Measurements from ENCODE around the gene DEFB121. TPM values are rescaled to one million over a fixed set of nuclear protein-coding genes. Genes with fewer than 3 reads are reported as not detected.
"Not testable (repeated sequence)": the region's sequence is repeated elsewhere in the genome, so short reads cannot be mapped to it uniquely, and the experiment has no call there.

Gene DEFB121
- polyA plus RNA-seq, 2 of the 4 experiments (the other 2 are of a cell fraction): not detected

DNA sequence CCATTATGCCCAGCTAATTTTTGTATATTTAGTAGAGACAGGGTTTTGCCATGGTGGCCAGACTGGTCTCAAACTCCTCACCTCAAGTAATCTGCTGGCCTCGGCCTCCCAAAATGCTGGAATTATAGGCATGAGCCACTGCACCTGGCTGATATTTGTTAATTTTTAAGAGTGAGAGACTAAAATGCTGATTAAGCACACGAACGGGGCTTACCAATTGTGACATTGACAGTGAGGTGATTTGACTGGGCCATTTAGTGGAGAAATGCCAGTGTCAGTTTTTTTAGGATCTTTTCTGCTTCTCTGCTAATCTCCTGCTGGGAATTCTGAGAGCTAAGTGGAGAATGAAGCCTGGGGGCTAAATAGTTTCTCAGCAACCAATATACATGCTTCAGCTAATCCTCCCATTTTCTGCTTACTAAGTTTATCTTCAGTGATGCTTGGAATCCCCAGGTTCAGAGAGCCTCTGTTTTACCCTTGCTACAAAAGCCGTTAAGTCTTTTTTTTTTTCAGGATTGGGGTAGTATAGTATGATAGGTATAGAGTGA lies 24.6 kb upstream of the DEFB121 start:
- Histone ChIP-seq H3K4me1 (no peaks in the 10 kb centered on the region), H3K9me3 (no peaks in the 10 kb centered on the region; the same call in 2 of the 3 replicates), H3K27ac (no peak overlapping the region), H3K4me2 (no peak overlapping the region), H3K4me3 (no peak overlapping the region)
- 3% methylated on average over 4 of the region's 4 CpGs for WGBS (ENCODE audit: missing lambda C conversion rate)
- ChIA-PET CTCF (interaction anchor here (0.7 kb wide), 1 partner anchor 189 kb away, joined by 4 read pairs; no protein-coding TSS in a partner anchor), POLR2A (no interaction called here)
- FAIRE-seq (no peak), DNase-seq (ENCODE audit: low read depth in 1 of 2, low spot score in 1 of 2) (no peak), ATAC-seq (no peak; a peak in 1 of 6 replicates)
- TF ChIP-seq EHF (CRISPR knock-in tag; IDR thresholded peaks at IDR 0.05) (no peak), MAFK (IDR thresholded peaks at IDR 0.05; ENCODE audit: partially characterized antibody) (peak; percentile 82), HOXA7 (CRISPR knock-in tag; IDR thresholded peaks at IDR 0.05) (no peak)

DNA sequence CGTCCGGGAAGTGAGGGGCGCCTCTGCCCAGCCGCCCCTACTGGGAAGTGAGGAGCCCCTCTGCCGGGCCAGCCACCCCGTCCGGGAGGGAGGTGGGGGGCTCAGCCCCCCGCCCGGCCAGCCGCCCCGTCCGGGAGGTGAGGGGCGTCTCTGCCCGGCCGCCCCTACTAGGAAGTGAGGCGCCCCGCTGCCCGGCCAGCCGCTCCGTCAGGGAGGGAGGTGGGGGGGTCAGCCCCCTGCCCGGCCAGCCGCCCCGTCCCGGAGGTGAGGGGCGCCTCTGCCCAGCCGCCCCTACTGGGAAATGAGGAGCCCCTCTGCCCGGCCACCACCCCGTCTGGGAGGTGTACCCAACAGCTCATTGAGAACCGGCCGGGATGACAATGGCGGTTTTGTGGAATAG lies 21.6 kb upstream of the DEFB121 start:
- H3K9me3 ChIP-seq; ATAC-seq; FAIRE-seq; CTCF ChIA-PET; DNase-seq (ENCODE audit: low read depth in 1 of 2, low spot score in 1 of 2); POLR2A ChIA-PET; H3K27ac ChIP-seq; H3K4me1 ChIP-seq; H3K4me2 ChIP-seq; H3K4me3 ChIP-seq: not testable (repeated sequence)
- 43% methylated on average over 7 of the region's 31 CpGs for WGBS (ENCODE audit: missing lambda C conversion rate)

DNA sequence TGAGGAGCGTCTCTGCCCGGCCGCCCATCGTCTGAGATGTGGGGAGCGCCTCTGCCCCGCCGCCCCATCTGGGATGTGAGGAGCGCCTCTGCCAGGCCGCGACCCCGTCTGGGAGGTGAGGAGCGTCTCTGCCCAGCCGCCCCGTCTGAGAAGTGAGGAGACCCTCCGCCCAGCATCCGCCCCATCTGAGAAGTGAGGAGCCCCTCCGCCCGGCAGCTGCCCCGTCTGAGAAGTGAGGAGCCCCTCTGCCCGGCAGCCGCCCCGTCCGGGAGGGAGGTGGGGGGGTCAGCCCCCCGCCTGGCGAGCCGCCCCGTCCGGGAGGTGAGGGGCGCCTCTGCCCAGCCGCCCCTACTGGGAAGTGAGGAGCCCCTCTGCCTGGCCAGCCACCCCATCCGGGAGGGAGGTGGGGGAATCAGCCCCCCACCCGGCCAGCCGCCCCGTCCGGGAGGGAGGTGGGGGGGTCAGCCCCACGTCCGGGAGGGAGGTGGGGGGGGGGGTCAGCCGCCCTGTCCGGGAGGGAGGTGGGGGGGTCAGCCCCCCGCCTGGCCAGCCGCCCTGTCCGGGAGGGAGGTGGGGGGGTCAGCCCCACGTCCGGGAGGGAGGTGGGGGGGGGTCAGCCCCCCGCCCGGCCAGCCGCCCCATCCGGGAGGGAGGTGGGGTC lies 21.0 kb upstream of the DEFB121 start:
- DNase-seq (ENCODE audit: low read depth in 1 of 2, low spot score in 1 of 2); H3K4me1 ChIP-seq; H3K4me3 ChIP-seq; H3K9me3 ChIP-seq; FAIRE-seq; H3K4me2 ChIP-seq; ATAC-seq; POLR2A ChIA-PET; CTCF ChIA-PET; H3K27ac ChIP-seq: not testable (repeated sequence)
- WGBS (ENCODE audit: missing lambda C conversion rate): 67% methylated on average over 3 of the region's 48 CpGs

DNA sequence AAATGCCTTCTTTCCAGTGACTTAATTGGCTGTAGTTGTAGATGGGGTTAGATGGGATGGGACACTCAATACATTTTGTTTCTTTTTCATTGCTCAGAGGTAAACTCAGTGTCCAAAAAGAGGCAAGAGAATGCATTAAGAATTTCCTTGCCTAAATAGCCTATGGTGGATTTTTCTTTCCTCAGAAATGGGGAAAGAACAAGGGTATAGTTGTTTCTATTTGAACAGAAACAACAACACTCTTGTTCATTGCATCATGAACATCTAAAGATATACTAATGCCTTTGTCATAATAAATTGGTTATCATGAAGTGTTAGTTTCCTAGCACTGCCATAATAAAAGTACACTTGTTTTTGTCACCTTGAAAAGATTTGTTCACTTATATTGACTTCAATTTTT lies 19.8 kb upstream of the DEFB121 start:
- Histone ChIP-seq H3K9me3 (no peaks in the 10 kb centered on the region), H3K4me1 (no peaks in the 10 kb centered on the region), H3K4me3 (no peak overlapping the region), H3K27ac (no peak overlapping the region), H3K4me2 (no peak overlapping the region)
- CTCF ChIA-PET: interaction anchor here (3.7 kb wide), 1 partner anchor 12 kb away, joined by 20 read pairs; no protein-coding TSS in a partner anchor
- FAIRE-seq: no peak
- TF ChIP-seq RFX5 (IDR thresholded peaks at IDR 0.05): no peak
- TF ChIP-seq MYC (IDR thresholded peaks at IDR 0.05; ENCODE audit: borderline replicate concordance, low read length): no peak
- TF ChIP-seq ZSCAN20 (CRISPR knock-in tag; IDR thresholded peaks at IDR 0.05): no peak
- TF ChIP-seq RARB (CRISPR knock-in tag; IDR thresholded peaks at IDR 0.05): no peak
- TF ChIP-seq EHMT2 (IDR thresholded peaks at IDR 0.05; ENCODE audit: low read depth): no peak
- TF ChIP-seq PHF8 (IDR thresholded peaks at IDR 0.05; ENCODE audit: borderline replicate concordance, low read depth): no peak
- TF ChIP-seq, protein P1, sequence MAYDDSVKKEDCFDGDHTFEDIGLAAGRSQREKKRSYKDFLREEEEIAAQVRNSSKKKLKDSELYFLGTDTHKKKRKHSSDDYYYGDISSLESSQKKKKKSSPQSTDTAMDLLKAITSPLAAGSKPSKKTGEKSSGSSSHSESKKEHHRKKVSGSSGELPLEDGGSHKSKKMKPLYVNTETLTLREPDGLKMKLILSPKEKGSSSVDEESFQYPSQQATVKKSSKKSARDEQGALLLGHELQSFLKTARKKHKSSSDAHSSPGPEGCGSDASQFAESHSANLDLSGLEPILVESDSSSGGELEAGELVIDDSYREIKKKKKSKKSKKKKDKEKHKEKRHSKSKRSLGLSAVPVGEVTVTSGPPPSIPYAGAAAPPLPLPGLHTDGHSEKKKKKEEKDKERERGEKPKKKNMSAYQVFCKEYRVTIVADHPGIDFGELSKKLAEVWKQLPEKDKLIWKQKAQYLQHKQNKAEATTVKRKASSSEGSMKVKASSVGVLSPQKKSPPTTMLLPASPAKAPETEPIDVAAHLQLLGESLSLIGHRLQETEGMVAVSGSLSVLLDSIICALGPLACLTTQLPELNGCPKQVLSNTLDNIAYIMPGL (CRISPR knock-in tag; IDR thresholded peaks at IDR 0.05; ENCODE audit: borderline replicate concordance): no peak
- no peak for TF ChIP-seq NPAS2 (CRISPR knock-in tag; IDR thresholded peaks at IDR 0.05; ENCODE audit: borderline replicate concordance)
- POLR2A ChIA-PET: no interaction called here
- no peak for DNase-seq (ENCODE audit: low read depth in 1 of 2, low spot score in 1 of 2)
- ATAC-seq: no peak

DNA sequence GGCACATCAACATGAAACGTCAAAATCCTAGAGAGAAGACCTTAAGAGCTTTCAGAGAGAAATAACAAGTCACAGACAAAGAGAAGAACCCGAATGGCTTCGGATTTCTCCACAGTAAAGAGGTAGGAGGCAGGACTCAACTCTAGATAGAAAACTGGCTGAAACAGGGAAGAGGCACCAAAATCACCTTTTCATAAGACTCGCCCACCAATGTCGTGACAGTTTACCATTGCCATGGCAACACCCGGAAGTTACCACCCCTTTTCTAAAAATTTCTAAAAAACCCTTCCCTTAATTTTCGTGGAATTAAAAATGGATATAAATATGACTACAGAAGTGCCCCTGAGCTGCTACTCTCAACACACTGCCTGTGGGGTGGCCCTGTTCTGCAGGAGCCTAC lies 12.3 kb upstream of the DEFB121 start:
- WGBS (ENCODE audit: missing lambda C conversion rate): 40% methylated on average over 7 of the region's 7 CpGs
- FAIRE-seq (no peak), DNase-seq (ENCODE audit: low read depth in 1 of 2, low spot score in 1 of 2) (no peak), ATAC-seq (no peak)
- Histone ChIP-seq H3K27ac (no peak overlapping the region), H3K4me1 (no peaks in the 10 kb centered on the region), H3K4me2 (no peak overlapping the region), H3K4me3 (no peak overlapping the region), H3K9me3 (no peaks in the 10 kb centered on the region)
- ChIA-PET CTCF (no interaction called here), POLR2A (no interaction called here)
- TF ChIP-seq SREBF2 (IDR thresholded peaks at IDR 0.05) (no peak), JUNB (IDR thresholded peaks at IDR 0.05) (no peak), MAZ (IDR thresholded peaks at IDR 0.05; ENCODE audit: borderline replicate concordance, low read depth, low read length) (no peak), RARB (CRISPR knock-in tag; IDR thresholded peaks at IDR 0.05) (no peak), POLR2AphosphoS2 (conservative IDR thresholded peaks at IDR 0.05; ENCODE audit: low read length) (no peak), ZC3H11A (IDR thresholded peaks at IDR 0.05) (no peak), ESRRA (IDR thresholded peaks at IDR 0.05; ENCODE audit: borderline replicate concordance, low read length) (no peak), EP300 (IDR thresholded peaks at IDR 0.05) (no peak), POLR2A (IDR thresholded peaks at IDR 0.05; ENCODE audit: low read length) (no peak), HOXA7 (CRISPR knock-in tag; IDR thresholded peaks at IDR 0.05) (no peak), BHLHE40 (IDR thresholded peaks at IDR 0.05; ENCODE audit: low read depth, low read length) (no peak), HOXB5 (CRISPR knock-in tag; IDR thresholded peaks at IDR 0.05) (no peak)
- TF ChIP-seq, protein P2, sequence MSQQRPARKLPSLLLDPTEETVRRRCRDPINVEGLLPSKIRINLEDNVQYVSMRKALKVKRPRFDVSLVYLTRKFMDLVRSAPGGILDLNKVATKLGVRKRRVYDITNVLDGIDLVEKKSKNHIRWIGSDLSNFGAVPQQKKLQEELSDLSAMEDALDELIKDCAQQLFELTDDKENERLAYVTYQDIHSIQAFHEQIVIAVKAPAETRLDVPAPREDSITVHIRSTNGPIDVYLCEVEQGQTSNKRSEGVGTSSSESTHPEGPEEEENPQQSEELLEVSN (IDR thresholded peaks at IDR 0.05; ENCODE audit: borderline replicate concordance, low read depth): no peak
- TF ChIP-seq, protein P3, sequence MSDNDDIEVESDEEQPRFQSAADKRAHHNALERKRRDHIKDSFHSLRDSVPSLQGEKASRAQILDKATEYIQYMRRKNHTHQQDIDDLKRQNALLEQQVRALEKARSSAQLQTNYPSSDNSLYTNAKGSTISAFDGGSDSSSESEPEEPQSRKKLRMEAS (IDR thresholded peaks at IDR 0.05): no peak
- TF ChIP-seq, protein P4, sequence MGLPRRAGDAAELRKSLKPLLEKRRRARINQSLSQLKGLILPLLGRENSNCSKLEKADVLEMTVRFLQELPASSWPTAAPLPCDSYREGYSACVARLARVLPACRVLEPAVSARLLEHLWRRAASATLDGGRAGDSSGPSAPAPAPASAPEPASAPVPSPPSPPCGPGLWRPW (IDR thresholded peaks at IDR 0.05): no peak
